ENCODE data around the gene DHRS7B. TPM values are rescaled to one million over a fixed set of nuclear protein-coding genes. Genes with fewer than 3 reads are reported as not detected.
A peak's percentile ranks its signal among the peaks of the same experiment; 100 is the strongest.

Gene DHRS7B
- total RNA-seq, 2 donors from 2014 or later: 30.5 to 44.5 TPM

- no peaks in the 10 kb centered on the region for H3K9me3 ChIP-seq
- peaks cover 13% of the 10 kb centered on the region for H3K36me3 ChIP-seq
- no peak for TF ChIP-seq CTCF (IDR thresholded peaks at IDR 0.05)
- H3K27ac ChIP-seq: no peak overlapping the region
- ATAC-seq (ENCODE audit: insufficient number of reproducible peaks, low FRiP score, low read depth) (no peak), DNase-seq (ENCODE audit: low spot score) (no peak)
- no peaks in the 10 kb centered on the region for H3K27me3 ChIP-seq (replicated peaks; ENCODE audit: insufficient read depth)
- peaks cover 7 to 59% of the 10 kb centered on the region in 2 donors for H3K4me1 ChIP-seq (ENCODE audit: control insufficient read depth in 1 of 2, low read depth in 2 of 2)
- H3K4me3 ChIP-seq: no peak overlapping the region
Observed at GRCh38 chr17:21201298-21201595, 74.5 kb downstream of the DHRS7B start.

GRCh38 chr17:21201874-21202273 lies 75.1 kb downstream of the DHRS7B start:
- no peak for TF ChIP-seq CTCF (IDR thresholded peaks at IDR 0.05)
- H3K27me3 ChIP-seq (replicated peaks; ENCODE audit: insufficient read depth): no peaks in the 10 kb centered on the region
- no peak overlapping the region for H3K4me3 ChIP-seq
- H3K4me1 ChIP-seq (ENCODE audit: control insufficient read depth in 1 of 2, low read depth in 2 of 2): peaks cover 7 to 59% of the 10 kb centered on the region in 2 donors
- no peak overlapping the region for H3K27ac ChIP-seq
- H3K36me3 ChIP-seq: peaks cover 8% of the 10 kb centered on the region
- ATAC-seq (ENCODE audit: insufficient number of reproducible peaks, low FRiP score, low read depth) (no peak), DNase-seq (ENCODE audit: low spot score) (no peak)
- H3K9me3 ChIP-seq: no peaks in the 10 kb centered on the region

- Histone ChIP-seq H3K4me1 (ENCODE audit: control insufficient read depth in 1 of 2, low read depth in 2 of 2) (peaks cover 7 to 59% of the 10 kb centered on the region in 2 donors), H3K27me3 (replicated peaks; ENCODE audit: insufficient read depth) (no peaks in the 10 kb centered on the region), H3K9me3 (no peaks in the 10 kb centered on the region), H3K27ac (no peak overlapping the region), H3K4me3 (no peak overlapping the region), H3K36me3 (peaks cover 7% of the 10 kb centered on the region)
- no peak for DNase-seq (ENCODE audit: low spot score)
- ATAC-seq (ENCODE audit: insufficient number of reproducible peaks, low FRiP score, low read depth): no peak
- TF ChIP-seq CTCF (IDR thresholded peaks at IDR 0.05): no peak
Observed at GRCh38 chr17:21202512-21202911, 75.7 kb downstream of the DHRS7B start.

- Histone ChIP-seq H3K36me3 (no peaks in the 10 kb centered on the region), H3K9me3 (no peaks in the 10 kb centered on the region), H3K4me3 (peak overlapping the region; percentile 2), H3K27me3 (replicated peaks; ENCODE audit: insufficient read depth) (no peaks in the 10 kb centered on the region), H3K27ac (no peak overlapping the region), H3K4me1 (ENCODE audit: control insufficient read depth in 1 of 2, low read depth in 2 of 2) (peaks cover 16 to 66% of the 10 kb centered on the region in 2 donors)
- no peak for DNase-seq (ENCODE audit: low spot score)
- TF ChIP-seq CTCF (IDR thresholded peaks at IDR 0.05): no peak
- ATAC-seq (ENCODE audit: insufficient number of reproducible peaks, low FRiP score, low read depth): no peak
Observed at GRCh38 chr17:21204935-21205334, 78.2 kb downstream of the DHRS7B start.

GRCh38 chr17:21208352-21208751 lies 81.6 kb downstream of the DHRS7B start:
- Histone ChIP-seq H3K4me1 (ENCODE audit: control insufficient read depth in 1 of 2, low read depth in 2 of 2) (peaks cover 30 to 71% of the 10 kb centered on the region in 2 donors), H3K4me3 (no peak overlapping the region), H3K9me3 (no peaks in the 10 kb centered on the region), H3K36me3 (no peaks in the 10 kb centered on the region), H3K27me3 (replicated peaks; ENCODE audit: insufficient read depth) (no peaks in the 10 kb centered on the region), H3K27ac (no peak overlapping the region)
- ATAC-seq (ENCODE audit: insufficient number of reproducible peaks, low FRiP score, low read depth) (no peak), DNase-seq (ENCODE audit: low spot score) (no peak)
- no peak for TF ChIP-seq CTCF (IDR thresholded peaks at IDR 0.05)

All from thoracic aorta (tissue), 2 donors.